HCT116 (cell line): ENCODE results near the gene LRRC15. TPM values are rescaled to one million over a fixed set of nuclear protein-coding genes. Genes with fewer than 3 reads are reported as not detected.

Source experiments
- ATAC-seq: fragments of 200-7000 bp; cut with Tn5 transposase; 2 replicates; pipeline ENCODE4 v1.9.1; 2020; ENCODE audit warnings: mild to moderate bottlenecking, moderate library complexity
- BruUV-seq: library from RNA; stranded (reverse); fragments of 400-500 nt; replicated peaks from 2 replicates; lab custom pipeline; 2021; lab: Mats Ljungman, UMichigan
- CTCF ChIA-PET: fragments of 300-600 bp; sonication (Branson Sonifier 250); formaldehyde crosslinking; loops from one replicate; lab custom pipeline; 2021; ENCODE audit warnings: antibody characterized with exemption; lab: Charles Lee
- POLR2A ChIA-PET: fragments of 300-600, 350-600 bp; sonication (Branson Sonifier 250); formaldehyde crosslinking; loops from one replicate; lab custom pipeline; 2021; ENCODE audit warnings: antibody characterized with exemption; lab: Charles Lee
- RAD21 ChIA-PET, 2 experiments: fragments of 300-600 bp; sonication (Branson Sonifier 250); formaldehyde crosslinking; loops; one replicate each; lab custom pipeline; 2023; ENCODE audit warnings: low total read pairs in 2 of 2; ENCODE audit not compliant: uncharacterized antibody in 2 of 2, unreplicated experiment in 2 of 2, low non-redundant PET in 1 of 2; lab: Charles Lee
- DNase-seq: peaks from one replicate; pipeline ENCODE4 v3.0.0-alpha.2; 2010; ENCODE audit warnings: low read depth, low spot score
- H2AFZ ChIP-seq: fragments of 200-600 bp; shearing (Covaris generic), sonication (generic); 2 replicates; pipeline ENCODE4 v1.6.1; 2017; ENCODE audit warnings: low read depth, mixed run types, mixed read lengths, antibody characterized with exemption, low read length; ENCODE audit not compliant: poor library complexity, severe bottlenecking
- H3K27ac ChIP-seq: 2 replicates; pipeline ENCODE4 v1.5.1; 2012; ENCODE audit warnings: low read depth, low read length
- H3K27me3 ChIP-seq: fragments of 200-600 bp; sonication (generic); 2 replicates; pipeline ENCODE4 v1.6.1; 2016; ENCODE audit warnings: mixed run types, low read length, mixed read lengths; ENCODE audit not compliant: insufficient read depth
- H3K36me3 ChIP-seq, 2 experiments: fragments of 200-500 bp in 1 of 2; fragments of 200-600 bp in 1 of 2; sonication (Bioruptor generic) in 1 of 2; sonication (generic) in 1 of 2; 2 replicates each; pipeline versions ENCODE4 v1.5.1 to v1.6.1; 2014 to 2016; ENCODE audit warnings: low read length in 2 of 2, inconsistent platforms in 1 of 2, mixed read lengths in 1 of 2, mixed run types in 1 of 2; ENCODE audit not compliant: insufficient read depth in 2 of 2, control insufficient read depth in 1 of 2
- H3K4me1 ChIP-seq, 2 experiments: fragments of 200-600 bp in 1 of 2; sonication (generic) in 1 of 2; 2 replicates each; pipeline versions ENCODE4 v1.5.1 to v1.6.1; 2012 to 2017; ENCODE audit warnings: low read length in 2 of 2, inconsistent platforms in 1 of 2, mild to moderate bottlenecking in 1 of 2, mixed read lengths in 1 of 2, mixed run types in 1 of 2, moderate library complexity in 1 of 2; ENCODE audit not compliant: insufficient read depth in 2 of 2, control insufficient read depth in 1 of 2
- H3K4me2 ChIP-seq: fragments of 200-600 bp; sonication (generic); 2 replicates; pipeline ENCODE4 v1.6.1; 2017; ENCODE audit warnings: mixed run types, low read length, mixed read lengths
- H3K4me3 ChIP-seq, 2 experiments: fragments of 200-600 bp in 1 of 2; sonication (generic) in 1 of 2; replicated peaks in 1 of 2; 2 replicates each; pipeline ENCODE4 v1.5.1; 2011 to 2016; ENCODE audit warnings: low read length in 2 of 2, control low read depth in 1 of 2, low read depth in 1 of 2, mild to moderate bottlenecking in 1 of 2, mixed read lengths in 1 of 2, mixed run types in 1 of 2
- H3K79me2 ChIP-seq: fragments of 200-600 bp; sonication (generic); 2 replicates; pipeline ENCODE4 v1.6.1; 2017; ENCODE audit warnings: mild to moderate bottlenecking, mixed run types, low read length, moderate library complexity, mixed read lengths; ENCODE audit not compliant: insufficient read depth
- H3K9ac ChIP-seq: fragments of 200-600 bp; sonication (generic); 2 replicates; pipeline ENCODE4 v1.6.1; 2016; ENCODE audit warnings: low read length, mixed read lengths
- H3K9me2 ChIP-seq: fragments of 200-600 bp; sonication (generic), shearing (Covaris generic); 2 replicates; pipeline ENCODE4 v1.6.1; 2017; ENCODE audit warnings: mixed run types, mild to moderate bottlenecking, moderate library complexity; ENCODE audit not compliant: insufficient read depth
- H3K9me3 ChIP-seq, 2 experiments: fragments of 200-500 bp in 1 of 2; fragments of 200-600 bp in 1 of 2; sonication (Bioruptor generic) in 1 of 2; sonication (generic) in 1 of 2; 2 replicates each; pipeline ENCODE4 v1.6.1; 2014 to 2017; ENCODE audit warnings: low read length in 2 of 2, mixed read lengths in 2 of 2, inconsistent platforms in 1 of 2, low read depth in 1 of 2, mild to moderate bottlenecking in 1 of 2, mixed run types in 1 of 2, moderate library complexity in 1 of 2; ENCODE audit not compliant: control insufficient read depth in 1 of 2, insufficient read depth in 1 of 2
- H4K20me1 ChIP-seq: fragments of 200-600 bp; sonication (generic), shearing (Covaris generic); 2 replicates; pipeline ENCODE4 v1.6.1; 2017; ENCODE audit warnings: mixed run types, mild to moderate bottlenecking, moderate library complexity; ENCODE audit not compliant: insufficient read depth
- ELF1 ChIP-seq: IDR thresholded peaks from 2 replicates; pipeline ENCODE4 v1.6.1; 2012; ENCODE audit warnings: low read depth, borderline replicate concordance
- JUND ChIP-seq: IDR thresholded peaks from 2 replicates; pipeline ENCODE4 v1.6.1; 2012
- ZNF274 ChIP-seq: fragments of 200-500 bp; sonication (Bioruptor generic); IDR thresholded peaks from 2 replicates; pipeline ENCODE4 v1.6.1; 2014; ENCODE audit warnings: mild to moderate bottlenecking, low read depth, low read length, inconsistent platforms
- intact Hi-C: fragments of 100-400 bp; cut with micrococcal nuclease; formaldehyde crosslinking; loops from 2 replicates; pipeline ENCODE4 v1.10.0; 2022
- total RNA-seq: library from RNA; stranded (reverse); gene quantifications from one replicate; pipeline ENCODE4 v1.2.1, GENCODE V29; 2021; ENCODE audit not compliant: unreplicated experiment
- TF ChIP-seq, protein P1 (sequence below), 3 experiments: fragments of 200-600 bp in 1 of 3; sonication (generic) in 1 of 3; IDR thresholded peaks in 2 of 3; conservative IDR thresholded peaks in 1 of 3; 2 replicates each; pipeline ENCODE4 v1.5.1; 2012 to 2017; ENCODE audit warnings: low read depth in 2 of 3, low read length in 2 of 3, antibody characterized with exemption in 1 of 3, borderline replicate concordance in 1 of 3, control low read depth in 1 of 3, mild to moderate bottlenecking in 1 of 3, mixed read lengths in 1 of 3, mixed run types in 1 of 3, moderate library complexity in 1 of 3; ENCODE audit not compliant: insufficient read depth in 1 of 3
- TF ChIP-seq, protein P2 (sequence below): IDR thresholded peaks from 2 replicates; pipeline ENCODE4 v1.6.1; 2011; ENCODE audit warnings: mild to moderate bottlenecking, low read length, moderate library complexity; ENCODE audit not compliant: insufficient replicate concordance; ENCODE audit errors: extremely low read depth
- TF ChIP-seq, protein P3 (sequence below): IDR thresholded peaks from 2 replicates; pipeline ENCODE4 v1.6.1; 2012; ENCODE audit warnings: low read depth

LRRC15 gene
- total RNA-seq, 1 experiment from 2014 or later, result not detected

DNA sequence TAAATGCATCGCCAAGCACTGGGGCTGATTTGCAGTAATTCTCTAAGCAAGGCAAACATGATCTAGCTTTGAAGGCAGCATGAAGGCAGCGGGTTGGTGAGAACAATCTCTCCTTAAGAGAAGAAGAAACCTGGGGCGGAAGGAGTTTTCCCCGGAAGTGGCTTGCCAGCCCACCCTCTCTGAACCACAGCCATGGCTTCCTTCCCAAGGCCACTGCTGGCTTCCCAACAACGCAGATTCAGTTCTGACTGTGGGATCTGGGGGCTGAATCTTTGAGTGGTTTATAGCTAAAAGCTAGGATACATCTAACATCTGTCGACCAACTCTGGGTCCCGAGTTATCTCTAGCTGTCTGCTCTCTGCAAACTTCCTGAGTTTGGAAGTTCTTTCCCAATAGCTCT is 14.2 kb downstream of the LRRC15 start:
- Histone ChIP-seq H3K9ac (no peak overlapping the region), H3K36me3 (no peaks in the 10 kb centered on the region), H3K9me2 (no peaks in the 10 kb centered on the region), H4K20me1 (no peaks in the 10 kb centered on the region), H3K27me3 (peaks cover 5% of the 10 kb centered on the region; the same call in 1 of the 2 replicates), H3K79me2 (no peaks in the 10 kb centered on the region), H3K27ac (no peak overlapping the region), H3K4me1 (peaks cover 8 to 11% of the 10 kb centered on the region in 2 experiments), H3K9me3 (no peaks in the 10 kb centered on the region), H3K4me2 (no peak overlapping the region), H2AFZ (no peak overlapping the region), H3K4me3 (no peak overlapping the region)
- BruUV-seq, result no TSS peak
- RAD21 ChIA-PET, result no interaction called here
- intact Hi-C loops, result no loop called here
- CTCF ChIA-PET, result interaction anchor here (1.0 kb wide), 1 partner anchor 12 kb away, joined by 4 read pairs; no protein-coding TSS in a partner anchor
- ATAC-seq, result no peak
- POLR2A ChIA-PET, result no interaction called here
- TF ChIP-seq, protein P1, sequence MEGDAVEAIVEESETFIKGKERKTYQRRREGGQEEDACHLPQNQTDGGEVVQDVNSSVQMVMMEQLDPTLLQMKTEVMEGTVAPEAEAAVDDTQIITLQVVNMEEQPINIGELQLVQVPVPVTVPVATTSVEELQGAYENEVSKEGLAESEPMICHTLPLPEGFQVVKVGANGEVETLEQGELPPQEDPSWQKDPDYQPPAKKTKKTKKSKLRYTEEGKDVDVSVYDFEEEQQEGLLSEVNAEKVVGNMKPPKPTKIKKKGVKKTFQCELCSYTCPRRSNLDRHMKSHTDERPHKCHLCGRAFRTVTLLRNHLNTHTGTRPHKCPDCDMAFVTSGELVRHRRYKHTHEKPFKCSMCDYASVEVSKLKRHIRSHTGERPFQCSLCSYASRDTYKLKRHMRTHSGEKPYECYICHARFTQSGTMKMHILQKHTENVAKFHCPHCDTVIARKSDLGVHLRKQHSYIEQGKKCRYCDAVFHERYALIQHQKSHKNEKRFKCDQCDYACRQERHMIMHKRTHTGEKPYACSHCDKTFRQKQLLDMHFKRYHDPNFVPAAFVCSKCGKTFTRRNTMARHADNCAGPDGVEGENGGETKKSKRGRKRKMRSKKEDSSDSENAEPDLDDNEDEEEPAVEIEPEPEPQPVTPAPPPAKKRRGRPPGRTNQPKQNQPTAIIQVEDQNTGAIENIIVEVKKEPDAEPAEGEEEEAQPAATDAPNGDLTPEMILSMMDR (IDR thresholded peaks at IDR 0.05 in 2 of 3, conservative IDR thresholded peaks at IDR 0.05 in 1 of 3; ENCODE audit: borderline replicate concordance in 1 of 3, insufficient read depth in 1 of 3, low read depth in 2 of 3, low read length in 2 of 3), result no peak
- no peak for TF ChIP-seq JUND
- TF ChIP-seq ELF1, result no peak
- DNase-seq, result no peak

DNA sequence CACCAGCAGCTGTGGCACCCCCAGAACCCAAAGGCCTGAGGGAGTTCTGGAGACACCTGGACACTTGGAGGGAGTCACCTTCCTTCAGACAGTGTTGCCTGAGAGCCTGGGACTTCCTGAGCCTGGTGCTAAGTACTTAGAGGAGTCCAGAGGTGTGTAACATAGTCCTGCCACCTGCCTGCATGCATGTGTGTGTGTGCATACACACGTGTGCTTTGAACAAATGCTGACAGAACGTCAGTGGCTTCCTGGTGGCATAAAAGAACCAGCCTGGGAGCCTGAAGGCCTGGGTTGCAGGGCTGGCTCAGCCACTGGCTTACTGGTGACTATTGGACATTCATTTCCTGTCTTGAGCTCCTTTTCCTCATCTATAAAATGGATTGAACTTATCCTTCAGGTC is 15.2 kb downstream of the LRRC15 start:
- TF ChIP-seq, protein P2, sequence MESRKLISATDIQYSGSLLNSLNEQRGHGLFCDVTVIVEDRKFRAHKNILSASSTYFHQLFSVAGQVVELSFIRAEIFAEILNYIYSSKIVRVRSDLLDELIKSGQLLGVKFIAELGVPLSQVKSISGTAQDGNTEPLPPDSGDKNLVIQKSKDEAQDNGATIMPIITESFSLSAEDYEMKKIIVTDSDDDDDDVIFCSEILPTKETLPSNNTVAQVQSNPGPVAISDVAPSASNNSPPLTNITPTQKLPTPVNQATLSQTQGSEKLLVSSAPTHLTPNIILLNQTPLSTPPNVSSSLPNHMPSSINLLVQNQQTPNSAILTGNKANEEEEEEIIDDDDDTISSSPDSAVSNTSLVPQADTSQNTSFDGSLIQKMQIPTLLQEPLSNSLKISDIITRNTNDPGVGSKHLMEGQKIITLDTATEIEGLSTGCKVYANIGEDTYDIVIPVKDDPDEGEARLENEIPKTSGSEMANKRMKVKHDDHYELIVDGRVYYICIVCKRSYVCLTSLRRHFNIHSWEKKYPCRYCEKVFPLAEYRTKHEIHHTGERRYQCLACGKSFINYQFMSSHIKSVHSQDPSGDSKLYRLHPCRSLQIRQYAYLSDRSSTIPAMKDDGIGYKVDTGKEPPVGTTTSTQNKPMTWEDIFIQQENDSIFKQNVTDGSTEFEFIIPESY, result no peak
- TF ChIP-seq, protein P3, sequence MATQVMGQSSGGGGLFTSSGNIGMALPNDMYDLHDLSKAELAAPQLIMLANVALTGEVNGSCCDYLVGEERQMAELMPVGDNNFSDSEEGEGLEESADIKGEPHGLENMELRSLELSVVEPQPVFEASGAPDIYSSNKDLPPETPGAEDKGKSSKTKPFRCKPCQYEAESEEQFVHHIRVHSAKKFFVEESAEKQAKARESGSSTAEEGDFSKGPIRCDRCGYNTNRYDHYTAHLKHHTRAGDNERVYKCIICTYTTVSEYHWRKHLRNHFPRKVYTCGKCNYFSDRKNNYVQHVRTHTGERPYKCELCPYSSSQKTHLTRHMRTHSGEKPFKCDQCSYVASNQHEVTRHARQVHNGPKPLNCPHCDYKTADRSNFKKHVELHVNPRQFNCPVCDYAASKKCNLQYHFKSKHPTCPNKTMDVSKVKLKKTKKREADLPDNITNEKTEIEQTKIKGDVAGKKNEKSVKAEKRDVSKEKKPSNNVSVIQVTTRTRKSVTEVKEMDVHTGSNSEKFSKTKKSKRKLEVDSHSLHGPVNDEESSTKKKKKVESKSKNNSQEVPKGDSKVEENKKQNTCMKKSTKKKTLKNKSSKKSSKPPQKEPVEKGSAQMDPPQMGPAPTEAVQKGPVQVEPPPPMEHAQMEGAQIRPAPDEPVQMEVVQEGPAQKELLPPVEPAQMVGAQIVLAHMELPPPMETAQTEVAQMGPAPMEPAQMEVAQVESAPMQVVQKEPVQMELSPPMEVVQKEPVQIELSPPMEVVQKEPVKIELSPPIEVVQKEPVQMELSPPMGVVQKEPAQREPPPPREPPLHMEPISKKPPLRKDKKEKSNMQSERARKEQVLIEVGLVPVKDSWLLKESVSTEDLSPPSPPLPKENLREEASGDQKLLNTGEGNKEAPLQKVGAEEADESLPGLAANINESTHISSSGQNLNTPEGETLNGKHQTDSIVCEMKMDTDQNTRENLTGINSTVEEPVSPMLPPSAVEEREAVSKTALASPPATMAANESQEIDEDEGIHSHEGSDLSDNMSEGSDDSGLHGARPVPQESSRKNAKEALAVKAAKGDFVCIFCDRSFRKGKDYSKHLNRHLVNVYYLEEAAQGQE, result no peak
- TF ChIP-seq ZNF274, result no peak
- H3K4me1 ChIP-seq, result peaks cover 8 to 14% of the 10 kb centered on the region in 2 experiments
- no peak for DNase-seq
- ChIA-PET POLR2A (no interaction called here), CTCF (no interaction called here), RAD21 (no interaction called here)
- H3K27ac ChIP-seq, result no peak overlapping the region
- no peak overlapping the region for H3K4me2 ChIP-seq
- H4K20me1 ChIP-seq, result no peaks in the 10 kb centered on the region
- intact Hi-C loops, result no loop called here
- no peak overlapping the region for H3K4me3 ChIP-seq
- no peaks in the 10 kb centered on the region for H3K79me2 ChIP-seq
- H2AFZ ChIP-seq, result no peak overlapping the region
- H3K9me2 ChIP-seq, result no peaks in the 10 kb centered on the region
- ATAC-seq, result no peak
- no TSS peak for BruUV-seq
- no peaks in the 10 kb centered on the region for H3K9me3 ChIP-seq
- no peaks in the 10 kb centered on the region for H3K36me3 ChIP-seq
- peaks cover 5% of the 10 kb centered on the region; the same call in 1 of the 2 replicates for H3K27me3 ChIP-seq
- H3K9ac ChIP-seq, result no peak overlapping the region
